ENCODE results near the gene EIF2S2.

Gene EIF2S2

DNA sequence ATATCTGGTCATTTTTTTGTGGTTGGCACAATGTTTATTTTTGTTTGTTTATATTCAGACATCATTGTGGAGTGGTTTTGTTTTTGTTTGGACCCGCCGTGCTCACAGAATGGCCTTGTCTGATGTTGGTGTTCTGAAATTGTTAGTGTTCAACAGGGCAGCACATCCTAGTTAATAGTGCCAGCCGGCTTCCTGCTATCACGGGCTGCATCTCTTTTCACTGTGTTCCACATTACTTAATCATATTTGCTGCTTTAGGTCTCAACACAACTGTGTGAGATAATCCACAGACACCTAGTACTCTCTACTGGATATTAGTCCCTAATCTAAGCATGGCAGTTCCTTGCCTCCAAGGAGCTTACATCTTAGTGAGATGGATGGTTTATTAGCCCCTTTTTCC lies 2.8 kb upstream of the EIF2S2 start:
- H3K4me1 ChIP-seq (ENCODE audit: insufficient read depth, insufficient read length), result peaks cover 2% of the 10 kb centered on the region
- TF ChIP-seq YY1 (IDR thresholded peaks at IDR 0.05; ENCODE audit: insufficient read depth, insufficient read length) (no peak), SUZ12 (IDR thresholded peaks at IDR 0.05; ENCODE audit: extremely low read depth, insufficient read depth, insufficient read length) (no peak), ZNF274 (IDR thresholded peaks at IDR 0.05; ENCODE audit: low read depth, low read length) (no peak)
- H3K9ac ChIP-seq (ENCODE audit: insufficient read length, low read depth), result no peak overlapping the region
- H3K9me3 ChIP-seq (ENCODE audit: insufficient read depth, low read length), result no peaks in the 10 kb centered on the region
- H3K27me3 ChIP-seq (ENCODE audit: insufficient read depth, insufficient read length), result no peaks in the 10 kb centered on the region
- DNase-seq (ENCODE audit: low read depth, low spot score), result no peak
- H3K4me3 ChIP-seq (ENCODE audit: insufficient read length, low read depth), result no peak overlapping the region
- peaks cover 10% of the 10 kb centered on the region for H3K36me3 ChIP-seq (ENCODE audit: insufficient read depth, insufficient read length, low read length)

GRCh38 chr20:34112600-34113101 lies 608 bp upstream of the EIF2S2 start:
- TF ChIP-seq SUZ12 (IDR thresholded peaks at IDR 0.05; ENCODE audit: extremely low read depth, insufficient read depth, insufficient read length) (no peak), ZNF274 (IDR thresholded peaks at IDR 0.05; ENCODE audit: low read depth, low read length) (no peak), YY1 (IDR thresholded peaks at IDR 0.05; ENCODE audit: insufficient read depth, insufficient read length) (no peak)
- no peaks in the 10 kb centered on the region for H3K27me3 ChIP-seq (ENCODE audit: insufficient read depth, insufficient read length)
- peak overlapping the region; percentile 79 for H3K9ac ChIP-seq (ENCODE audit: insufficient read length, low read depth)
- H3K4me1 ChIP-seq (ENCODE audit: insufficient read depth, insufficient read length), result peaks cover 2% of the 10 kb centered on the region
- peaks cover 31% of the 10 kb centered on the region for H3K36me3 ChIP-seq (ENCODE audit: insufficient read depth, insufficient read length, low read length)
- H3K9me3 ChIP-seq (ENCODE audit: insufficient read depth, low read length), result no peaks in the 10 kb centered on the region
- peak overlapping the region; percentile 98 for H3K4me3 ChIP-seq (ENCODE audit: insufficient read length, low read depth)
- no peak for DNase-seq (ENCODE audit: low read depth, low spot score)

DNA sequence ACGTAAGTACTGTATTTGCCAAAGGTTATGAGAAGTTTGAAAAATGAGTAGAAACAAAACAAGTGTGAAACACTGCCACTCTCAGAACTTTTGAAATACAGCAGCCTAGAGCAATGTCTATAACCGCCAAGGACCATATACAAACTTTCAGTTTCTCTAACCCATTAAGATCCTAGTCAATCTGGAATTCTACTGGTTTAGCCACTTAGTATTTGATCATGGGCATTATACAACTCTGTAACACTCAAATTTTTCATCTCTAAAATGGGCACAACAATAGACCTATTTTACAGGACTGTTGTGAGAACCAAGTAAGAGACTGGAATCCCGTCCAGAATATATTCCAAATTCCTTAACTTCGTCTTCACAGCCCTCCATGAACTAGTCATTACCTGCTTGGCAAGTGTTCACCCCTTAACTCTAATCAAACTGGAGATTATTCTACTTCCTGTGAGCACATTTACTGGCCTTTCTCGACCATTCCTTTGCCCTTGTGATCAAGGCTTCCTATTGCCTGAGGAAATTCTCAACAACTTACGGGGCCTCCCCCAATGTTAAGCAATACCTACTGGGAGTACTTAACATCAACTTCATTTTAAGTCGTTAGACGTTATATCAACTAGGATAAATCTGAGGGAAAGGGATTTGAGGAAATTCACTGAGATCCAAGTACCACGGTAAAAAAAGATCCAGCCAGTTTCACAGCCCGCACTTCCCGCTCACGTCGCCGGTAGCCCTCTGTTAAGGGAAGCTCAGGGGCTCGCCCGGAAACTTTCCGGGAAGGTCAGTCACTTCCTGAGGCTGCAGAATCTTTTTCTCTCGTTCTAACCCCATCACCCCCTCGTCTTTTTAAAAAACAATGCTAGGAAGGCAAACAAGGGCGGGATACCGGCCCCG lies 1.1 kb downstream of the EIF2S2 start:
- Histone ChIP-seq H3K9me3 (ENCODE audit: insufficient read depth, low read length) (no peaks in the 10 kb centered on the region), H3K36me3 (ENCODE audit: insufficient read depth, insufficient read length, low read length) (peaks cover 45% of the 10 kb centered on the region), H3K9ac (ENCODE audit: insufficient read length, low read depth) (peak overlapping the region; percentile 99), H3K4me1 (ENCODE audit: insufficient read depth, insufficient read length) (peaks cover 2% of the 10 kb centered on the region), H3K4me3 (ENCODE audit: insufficient read length, low read depth) (peak overlapping the region; percentile 98), H3K27me3 (ENCODE audit: insufficient read depth, insufficient read length) (no peaks in the 10 kb centered on the region)
- TF ChIP-seq SUZ12 (IDR thresholded peaks at IDR 0.05; ENCODE audit: extremely low read depth, insufficient read depth, insufficient read length), result no peak
- no peak for TF ChIP-seq YY1 (IDR thresholded peaks at IDR 0.05; ENCODE audit: insufficient read depth, insufficient read length)
- TF ChIP-seq ZNF274 (IDR thresholded peaks at IDR 0.05; ENCODE audit: low read depth, low read length), result no peak
- no peak for DNase-seq (ENCODE audit: low read depth, low spot score)

- Histone ChIP-seq H3K9me3 (ENCODE audit: insufficient read depth, low read length) (no peaks in the 10 kb centered on the region), H3K4me3 (ENCODE audit: insufficient read length, low read depth) (peak overlapping the region; percentile 98)
- TF ChIP-seq ZNF274 (IDR thresholded peaks at IDR 0.05; ENCODE audit: low read depth, low read length), result no peak
Measured at GRCh38 chr20:34110025-34110744, 1.9 kb downstream of the EIF2S2 start.

GRCh38 chr20:34109442-34109841 lies 2.6 kb downstream of the EIF2S2 start:
- Histone ChIP-seq H3K9me3 (ENCODE audit: insufficient read depth, low read length) (no peaks in the 10 kb centered on the region), H3K4me3 (ENCODE audit: insufficient read length, low read depth) (no peak overlapping the region), H3K9ac (ENCODE audit: insufficient read length, low read depth) (no peak overlapping the region), H3K36me3 (ENCODE audit: insufficient read depth, insufficient read length, low read length) (peaks cover 61% of the 10 kb centered on the region), H3K27me3 (ENCODE audit: insufficient read depth, insufficient read length) (no peaks in the 10 kb centered on the region), H3K4me1 (ENCODE audit: insufficient read depth, insufficient read length) (peaks cover 2% of the 10 kb centered on the region)
- no peak for TF ChIP-seq YY1 (IDR thresholded peaks at IDR 0.05; ENCODE audit: insufficient read depth, insufficient read length)
- no peak for TF ChIP-seq SUZ12 (IDR thresholded peaks at IDR 0.05; ENCODE audit: extremely low read depth, insufficient read depth, insufficient read length)
- TF ChIP-seq ZNF274 (IDR thresholded peaks at IDR 0.05; ENCODE audit: low read depth, low read length), result no peak
- DNase-seq (ENCODE audit: low read depth, low spot score), result no peak

More at GRCh38 chr20:34110025-34110744, 1.9 kb downstream of the EIF2S2 start:
- H3K9ac ChIP-seq (ENCODE audit: insufficient read length, low read depth), result peak overlapping the region; percentile 99
- peaks cover 2% of the 10 kb centered on the region for H3K4me1 ChIP-seq (ENCODE audit: insufficient read depth, insufficient read length)
- peaks cover 53% of the 10 kb centered on the region for H3K36me3 ChIP-seq (ENCODE audit: insufficient read depth, insufficient read length, low read length)
- H3K27me3 ChIP-seq (ENCODE audit: insufficient read depth, insufficient read length), result no peaks in the 10 kb centered on the region
- DNase-seq (ENCODE audit: low read depth, low spot score), result no peak

DNA sequence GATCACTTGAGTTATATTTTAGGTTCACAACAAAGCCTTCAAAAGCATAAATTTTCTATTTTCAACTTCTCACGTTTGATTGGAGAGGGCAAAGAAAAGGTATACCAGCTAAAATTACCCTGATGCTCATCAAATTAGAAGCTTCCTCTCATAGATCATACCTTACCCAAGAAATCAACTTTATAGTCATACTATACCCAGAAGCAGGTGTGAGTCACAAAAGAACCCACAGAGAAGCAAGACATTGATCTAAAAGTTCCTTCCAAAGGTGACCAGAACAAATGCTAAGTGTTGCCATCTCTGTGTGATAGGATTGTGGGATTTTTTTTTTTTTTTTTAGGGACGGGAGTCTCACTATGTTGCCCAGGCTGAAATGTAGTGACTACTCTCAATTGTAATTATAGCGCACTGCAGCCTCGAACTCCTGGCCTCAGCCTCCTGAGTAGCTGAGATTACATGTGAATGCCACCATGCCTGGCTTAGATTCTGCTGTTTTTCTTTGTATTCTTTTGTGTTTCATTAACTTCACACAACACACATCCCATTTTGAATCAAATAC lies 3.3 kb downstream of the EIF2S2 start:
- DNase-seq (ENCODE audit: low read depth, low spot score), result no peak
- Histone ChIP-seq H3K36me3 (ENCODE audit: insufficient read depth, insufficient read length, low read length) (peaks cover 68% of the 10 kb centered on the region), H3K4me1 (ENCODE audit: insufficient read depth, insufficient read length) (peaks cover 2% of the 10 kb centered on the region), H3K4me3 (ENCODE audit: insufficient read length, low read depth) (no peak overlapping the region), H3K27me3 (ENCODE audit: insufficient read depth, insufficient read length) (no peaks in the 10 kb centered on the region), H3K9me3 (ENCODE audit: insufficient read depth, low read length) (no peaks in the 10 kb centered on the region), H3K9ac (ENCODE audit: insufficient read length, low read depth) (no peak overlapping the region)
- TF ChIP-seq ZNF274 (IDR thresholded peaks at IDR 0.05; ENCODE audit: low read depth, low read length) (no peak), YY1 (IDR thresholded peaks at IDR 0.05; ENCODE audit: insufficient read depth, insufficient read length) (no peak), SUZ12 (IDR thresholded peaks at IDR 0.05; ENCODE audit: extremely low read depth, insufficient read depth, insufficient read length) (no peak)
